Testis (tissue), 2 donors: ENCODE results near the gene GDPD5.

Experiments
- CTCF ChIP-seq, 3 experiments: fragments of 450-650 bp in 2 of 3; fragments of 200-600 bp in 1 of 3; sonication (generic) in 1 of 3; IDR thresholded peaks; one replicate each; pipeline ENCODE4 v1.5.1; 2016 to 2019; ENCODE audit warnings: antibody characterized with exemption in 3 of 3, mild to moderate bottlenecking in 2 of 3, moderate library complexity in 1 of 3
- POLR2A ChIP-seq: fragments of 450-650 bp; IDR thresholded peaks from one replicate; pipeline ENCODE4 v1.6.1; 2017; ENCODE audit warnings: antibody characterized with exemption, mild to moderate bottlenecking, moderate library complexity

GRCh38 chr11:75538150-75538942 is 12.6 kb upstream of the GDPD5 start:
- TF ChIP-seq CTCF (IDR thresholded peaks at IDR 0.05) (no peak), POLR2A (no peak)
